HL-60 (cell line): Measurements from ENCODE around the gene PTPRO.

Source experiments
- DNase-seq, 2 experiments: peaks; one replicate each; pipeline ENCODE4 v3.0.0-alpha.2; 2010 to 2020; ENCODE audit warnings: low read depth in 1 of 2, low spot score in 1 of 2
- H3K27ac ChIP-seq: fragments of 250-450 bp; sonication (Bioruptor Pico); replicated peaks from 2 replicates; pipeline ENCODE4 v1.5.1; 2020; ENCODE audit warnings: mild to moderate bottlenecking, moderate library complexity
- H3K27me3 ChIP-seq: fragments of 250-450 bp; sonication (Bioruptor Pico); 2 replicates; pipeline ENCODE4 v1.5.1; 2021; ENCODE audit warnings: mild to moderate bottlenecking, moderate library complexity; ENCODE audit not compliant: insufficient read depth, poor library complexity, severe bottlenecking
- H3K4me3 ChIP-seq: replicated peaks from 2 replicates; pipeline ENCODE4 v1.5.1; 2011; ENCODE audit warnings: mild to moderate bottlenecking, control low read depth, low read length; ENCODE audit not compliant: insufficient read depth
- GABPA ChIP-seq: IDR thresholded peaks from 2 replicates; pipeline ENCODE4 v1.6.1; 2012; ENCODE audit warnings: low read depth
- POLR2AphosphoS5 ChIP-seq: IDR thresholded peaks from 2 replicates; pipeline ENCODE4 v1.6.1; 2012; ENCODE audit warnings: low read depth
- SPI1 ChIP-seq: IDR thresholded peaks from 2 replicates; pipeline ENCODE4 v1.6.1; 2012; ENCODE audit warnings: low read depth, mild to moderate bottlenecking, borderline replicate concordance
- TF ChIP-seq, protein P1 (sequence below): IDR thresholded peaks from one replicate; pipeline ENCODE4 v1.5.1; 2011; ENCODE audit warnings: low read length, control low read depth, inconsistent platforms; ENCODE audit not compliant: insufficient read depth
- TF ChIP-seq, protein P2 (sequence below): IDR thresholded peaks from 2 replicates; pipeline ENCODE4 v1.6.1; 2012; ENCODE audit warnings: low read depth; ENCODE audit not compliant: insufficient replicate concordance

Gene PTPRO

DNA sequence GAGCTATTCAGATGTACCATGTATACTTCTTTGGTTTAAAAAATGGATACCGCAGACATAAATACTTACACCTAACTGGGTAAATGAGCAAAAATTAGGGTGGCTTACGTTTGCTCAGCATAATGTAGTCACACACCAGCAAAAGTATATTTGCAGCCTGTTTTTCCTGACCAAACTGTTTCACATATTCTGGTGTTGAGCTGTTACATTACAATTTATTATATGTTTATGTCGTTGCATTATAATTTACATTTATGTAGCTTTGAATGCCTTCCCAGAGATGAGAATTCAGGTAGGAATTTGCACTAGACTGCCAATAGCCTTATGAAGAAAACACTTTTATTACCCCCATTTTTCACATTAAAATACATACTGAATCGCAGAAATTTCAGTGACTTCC, 183.3 kb downstream of the PTPRO start:
- DNase-seq = no peak
- Histone ChIP-seq H3K27ac (no peak overlapping the region), H3K27me3 (no peaks in the 10 kb centered on the region), H3K4me3 (no peak overlapping the region)
- TF ChIP-seq SPI1 (no peak), GABPA (no peak), POLR2AphosphoS5 (no peak)
- TF ChIP-seq, protein P1, sequence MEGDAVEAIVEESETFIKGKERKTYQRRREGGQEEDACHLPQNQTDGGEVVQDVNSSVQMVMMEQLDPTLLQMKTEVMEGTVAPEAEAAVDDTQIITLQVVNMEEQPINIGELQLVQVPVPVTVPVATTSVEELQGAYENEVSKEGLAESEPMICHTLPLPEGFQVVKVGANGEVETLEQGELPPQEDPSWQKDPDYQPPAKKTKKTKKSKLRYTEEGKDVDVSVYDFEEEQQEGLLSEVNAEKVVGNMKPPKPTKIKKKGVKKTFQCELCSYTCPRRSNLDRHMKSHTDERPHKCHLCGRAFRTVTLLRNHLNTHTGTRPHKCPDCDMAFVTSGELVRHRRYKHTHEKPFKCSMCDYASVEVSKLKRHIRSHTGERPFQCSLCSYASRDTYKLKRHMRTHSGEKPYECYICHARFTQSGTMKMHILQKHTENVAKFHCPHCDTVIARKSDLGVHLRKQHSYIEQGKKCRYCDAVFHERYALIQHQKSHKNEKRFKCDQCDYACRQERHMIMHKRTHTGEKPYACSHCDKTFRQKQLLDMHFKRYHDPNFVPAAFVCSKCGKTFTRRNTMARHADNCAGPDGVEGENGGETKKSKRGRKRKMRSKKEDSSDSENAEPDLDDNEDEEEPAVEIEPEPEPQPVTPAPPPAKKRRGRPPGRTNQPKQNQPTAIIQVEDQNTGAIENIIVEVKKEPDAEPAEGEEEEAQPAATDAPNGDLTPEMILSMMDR = no peak
- TF ChIP-seq, protein P2, sequence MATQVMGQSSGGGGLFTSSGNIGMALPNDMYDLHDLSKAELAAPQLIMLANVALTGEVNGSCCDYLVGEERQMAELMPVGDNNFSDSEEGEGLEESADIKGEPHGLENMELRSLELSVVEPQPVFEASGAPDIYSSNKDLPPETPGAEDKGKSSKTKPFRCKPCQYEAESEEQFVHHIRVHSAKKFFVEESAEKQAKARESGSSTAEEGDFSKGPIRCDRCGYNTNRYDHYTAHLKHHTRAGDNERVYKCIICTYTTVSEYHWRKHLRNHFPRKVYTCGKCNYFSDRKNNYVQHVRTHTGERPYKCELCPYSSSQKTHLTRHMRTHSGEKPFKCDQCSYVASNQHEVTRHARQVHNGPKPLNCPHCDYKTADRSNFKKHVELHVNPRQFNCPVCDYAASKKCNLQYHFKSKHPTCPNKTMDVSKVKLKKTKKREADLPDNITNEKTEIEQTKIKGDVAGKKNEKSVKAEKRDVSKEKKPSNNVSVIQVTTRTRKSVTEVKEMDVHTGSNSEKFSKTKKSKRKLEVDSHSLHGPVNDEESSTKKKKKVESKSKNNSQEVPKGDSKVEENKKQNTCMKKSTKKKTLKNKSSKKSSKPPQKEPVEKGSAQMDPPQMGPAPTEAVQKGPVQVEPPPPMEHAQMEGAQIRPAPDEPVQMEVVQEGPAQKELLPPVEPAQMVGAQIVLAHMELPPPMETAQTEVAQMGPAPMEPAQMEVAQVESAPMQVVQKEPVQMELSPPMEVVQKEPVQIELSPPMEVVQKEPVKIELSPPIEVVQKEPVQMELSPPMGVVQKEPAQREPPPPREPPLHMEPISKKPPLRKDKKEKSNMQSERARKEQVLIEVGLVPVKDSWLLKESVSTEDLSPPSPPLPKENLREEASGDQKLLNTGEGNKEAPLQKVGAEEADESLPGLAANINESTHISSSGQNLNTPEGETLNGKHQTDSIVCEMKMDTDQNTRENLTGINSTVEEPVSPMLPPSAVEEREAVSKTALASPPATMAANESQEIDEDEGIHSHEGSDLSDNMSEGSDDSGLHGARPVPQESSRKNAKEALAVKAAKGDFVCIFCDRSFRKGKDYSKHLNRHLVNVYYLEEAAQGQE = no peak

DNA sequence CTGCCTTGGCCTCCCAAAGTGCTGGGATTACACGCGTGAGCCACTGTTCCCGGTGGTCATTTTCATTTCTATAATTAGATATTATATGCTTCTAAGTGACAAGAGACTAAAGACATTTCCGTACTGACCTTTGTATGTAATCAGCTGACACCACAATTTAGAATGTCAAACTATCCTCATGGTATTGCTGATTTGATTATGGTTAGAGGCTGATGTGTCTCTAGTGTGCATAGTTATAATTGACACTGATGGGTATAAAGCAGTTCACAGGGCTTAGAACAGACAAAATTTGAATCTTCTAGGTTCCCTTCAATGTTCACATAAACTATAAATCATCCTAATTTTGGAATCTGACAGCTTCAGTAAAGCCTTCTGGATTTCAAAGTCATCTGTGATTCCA, 192.7 kb downstream of the PTPRO start:
- DNase-seq = no peak
- Histone ChIP-seq H3K4me3 (no peak overlapping the region), H3K27ac (no peak overlapping the region), H3K27me3 (no peaks in the 10 kb centered on the region)
- TF ChIP-seq, protein P2 = no peak
- TF ChIP-seq SPI1 (no peak), GABPA (no peak), POLR2AphosphoS5 (no peak)
- TF ChIP-seq, protein P1 = no peak

DNA sequence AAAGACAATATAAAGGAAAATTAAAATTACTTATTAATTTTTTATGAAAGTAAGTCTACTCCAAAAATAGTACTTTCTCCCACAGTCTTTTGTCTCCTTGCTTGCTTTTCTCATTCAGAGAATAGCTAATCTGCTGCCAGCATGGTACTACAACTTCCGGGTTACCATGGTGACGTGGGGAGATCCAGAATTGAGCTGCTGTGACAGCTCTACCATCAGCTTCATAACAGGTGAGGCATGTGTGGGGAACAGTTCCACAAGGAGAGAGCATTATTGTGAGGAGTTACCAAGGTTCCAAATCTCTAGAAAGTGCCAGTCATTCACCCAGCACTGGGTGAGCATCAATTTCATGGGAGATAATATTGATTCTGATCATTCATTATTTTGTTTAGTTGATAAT, 197.8 kb downstream of the PTPRO start:
- Histone ChIP-seq H3K4me3 (no peak overlapping the region), H3K27me3 (no peaks in the 10 kb centered on the region), H3K27ac (no peak overlapping the region)
- TF ChIP-seq, protein P2 = no peak
- TF ChIP-seq SPI1 = no peak
- TF ChIP-seq GABPA = no peak
- no peak for TF ChIP-seq POLR2AphosphoS5
- TF ChIP-seq, protein P1 = no peak
- DNase-seq = no peak
